ENCODE measurements around the gene PIGO. TPM values are rescaled to one million over a fixed set of nuclear protein-coding genes. Genes with fewer than 3 reads are reported as not detected.

Gene PIGO
- 10 to 100 TPM; 23.7 to 24.5 TPM for total RNA-seq

- Mint-ChIP-seq H3K27me3 (no peaks in the 10 kb centered on the region), H3K27ac (peak within 1 kb of the TSS; percentile 87 to 90), H3K4me3 (peak within 1 kb of the TSS; percentile 75), H3K4me1 (ENCODE audit: low read depth in 2 of 2) (peaks cover 17 to 26% of the 10 kb centered on the region in 2 donors), H3K9me3 (no peaks in the 10 kb centered on the region), H3K36me3 (peaks cover 7% of the 10 kb centered on the region)
- ATAC-seq (peak; percentile 93 to 95), DNase-seq (ENCODE audit: low spot score) (peak; percentile 89)
Observed at GRCh38 chr9:35096035-35096849, at the start of gene PIGO. Gene PIGO (minus strand): TSS chr9:35096591. CDS start chr9:35095565, 1,026 bp downstream.

GRCh38 chr9:35142037-35142436 lies 45.6 kb upstream of the PIGO start:
- no peak overlapping the region for H3K4me3 Mint-ChIP-seq
- H3K36me3 Mint-ChIP-seq: peaks cover 10% of the 10 kb centered on the region
- H3K9me3 Mint-ChIP-seq: no peaks in the 10 kb centered on the region
- ATAC-seq (no peak), DNase-seq (ENCODE audit: low spot score) (no peak)
- H3K27me3 Mint-ChIP-seq: peaks cover 0 to 3% of the 10 kb centered on the region in 2 donors
- no peak overlapping the region for H3K27ac Mint-ChIP-seq
- no peaks in the 10 kb centered on the region for H3K4me1 Mint-ChIP-seq (ENCODE audit: low read depth in 2 of 2)

- Mint-ChIP-seq H3K36me3 (peaks cover 10% of the 10 kb centered on the region), H3K4me3 (no peak overlapping the region)
- DNase-seq (ENCODE audit: low spot score): no peak
Observed at GRCh38 chr9:35140093-35140492, 43.7 kb upstream of the PIGO start.

GRCh38 chr9:35136866-35137265 lies 40.5 kb upstream of the PIGO start:
- Mint-ChIP-seq H3K9me3 (no peaks in the 10 kb centered on the region), H3K4me3 (no peak overlapping the region)
- no peak for ATAC-seq

More at GRCh38 chr9:35140093-35140492, 43.7 kb upstream of the PIGO start:
- no peak for ATAC-seq
- H3K27ac Mint-ChIP-seq: peak overlapping the region in 1 of 2 donors; percentile 51
- peaks cover 0 to 3% of the 10 kb centered on the region in 2 donors for H3K27me3 Mint-ChIP-seq
- no peaks in the 10 kb centered on the region for H3K4me1 Mint-ChIP-seq (ENCODE audit: low read depth in 2 of 2)
- no peaks in the 10 kb centered on the region for H3K9me3 Mint-ChIP-seq

GRCh38 chr9:35135988-35136387 lies 39.6 kb upstream of the PIGO start:
- no peak overlapping the region for H3K4me3 Mint-ChIP-seq
- no peak for DNase-seq (ENCODE audit: low spot score)
- ATAC-seq: no peak
- H3K4me1 Mint-ChIP-seq (ENCODE audit: low read depth in 2 of 2): no peaks in the 10 kb centered on the region
- peaks cover 5% of the 10 kb centered on the region for H3K36me3 Mint-ChIP-seq
- H3K9me3 Mint-ChIP-seq: no peaks in the 10 kb centered on the region
- peaks cover 7 to 9% of the 10 kb centered on the region in 2 donors for H3K27me3 Mint-ChIP-seq
- H3K27ac Mint-ChIP-seq: no peak overlapping the region

More at GRCh38 chr9:35136866-35137265, 40.5 kb upstream of the PIGO start:
- H3K4me1 Mint-ChIP-seq (ENCODE audit: low read depth in 2 of 2): no peaks in the 10 kb centered on the region
- no peak overlapping the region for H3K27ac Mint-ChIP-seq
- DNase-seq (ENCODE audit: low spot score): no peak
- peaks cover 7 to 9% of the 10 kb centered on the region in 2 donors for H3K27me3 Mint-ChIP-seq
- peaks cover 5% of the 10 kb centered on the region for H3K36me3 Mint-ChIP-seq

GRCh38 chr9:35134920-35135319 lies 38.5 kb upstream of the PIGO start:
- H3K27ac Mint-ChIP-seq: no peak overlapping the region
- no peaks in the 10 kb centered on the region for H3K9me3 Mint-ChIP-seq
- no peaks in the 10 kb centered on the region for H3K4me1 Mint-ChIP-seq (ENCODE audit: low read depth in 2 of 2)
- no peaks in the 10 kb centered on the region for H3K36me3 Mint-ChIP-seq
- no peak overlapping the region for H3K4me3 Mint-ChIP-seq
- peaks cover 7 to 10% of the 10 kb centered on the region in 2 donors for H3K27me3 Mint-ChIP-seq
- ATAC-seq (no peak), DNase-seq (ENCODE audit: low spot score) (no peak)

- Mint-ChIP-seq H3K4me1 (ENCODE audit: low read depth in 2 of 2) (peaks cover 40 to 42% of the 10 kb centered on the region in 2 donors), H3K9me3 (no peaks in the 10 kb centered on the region), H3K27ac (peak overlapping the region; percentile 94 to 97), H3K27me3 (no peaks in the 10 kb centered on the region), H3K4me3 (peak overlapping the region; percentile 95), H3K36me3 (no peaks in the 10 kb centered on the region)
- ATAC-seq (peak; percentile 76 to 79), DNase-seq (ENCODE audit: low spot score) (peak; percentile 87)
Observed at GRCh38 chr9:35116898-35117551, 20.6 kb upstream of the PIGO start.

GRCh38 chr9:35116539-35116897 lies 20.1 kb upstream of the PIGO start:
- Mint-ChIP-seq H3K4me3 (peak overlapping the region; percentile 95), H3K4me1 (ENCODE audit: low read depth in 2 of 2) (peaks cover 44 to 47% of the 10 kb centered on the region in 2 donors), H3K27me3 (no peaks in the 10 kb centered on the region), H3K36me3 (no peaks in the 10 kb centered on the region), H3K27ac (peak overlapping the region; percentile 94 to 97), H3K9me3 (no peaks in the 10 kb centered on the region)
- DNase-seq (ENCODE audit: low spot score) (no peak), ATAC-seq (peak in 1 of 2 donors; percentile 0)

GRCh38 chr9:35115680-35116538 lies 19.5 kb upstream of the PIGO start, which contains the start of gene ATOSB:
Gene ATOSB (minus strand): TSS chr9:35115862. CDS start chr9:35108274, 7,588 bp downstream.
- DNase-seq (ENCODE audit: low spot score): peak; percentile 96
- H3K4me3 Mint-ChIP-seq: peak within 1 kb of the TSS; percentile 95
- peaks cover 45 to 49% of the 10 kb centered on the region in 2 donors for H3K4me1 Mint-ChIP-seq (ENCODE audit: low read depth in 2 of 2)
- H3K9me3 Mint-ChIP-seq: no peaks in the 10 kb centered on the region
- H3K36me3 Mint-ChIP-seq: no peaks in the 10 kb centered on the region
- peak; percentile 80 to 84 for ATAC-seq
- peak within 1 kb of the TSS; percentile 94 to 97 for H3K27ac Mint-ChIP-seq
- H3K27me3 Mint-ChIP-seq: no peaks in the 10 kb centered on the region

- no peaks in the 10 kb centered on the region for H3K36me3 Mint-ChIP-seq
- H3K9me3 Mint-ChIP-seq: no peaks in the 10 kb centered on the region
- peaks cover 52 to 58% of the 10 kb centered on the region in 2 donors for H3K4me1 Mint-ChIP-seq (ENCODE audit: low read depth in 2 of 2)
- DNase-seq (ENCODE audit: low spot score) (no peak), ATAC-seq (no peak)
- H3K27me3 Mint-ChIP-seq: no peaks in the 10 kb centered on the region
- peak overlapping the region; percentile 95 for H3K4me3 Mint-ChIP-seq
- H3K27ac Mint-ChIP-seq: peak overlapping the region; percentile 94 to 97
Observed at GRCh38 chr9:35114840-35115628, 18.6 kb upstream of the PIGO start.

GRCh38 chr9:35114113-35114839 lies 17.9 kb upstream of the PIGO start:
- DNase-seq (ENCODE audit: low spot score): peak; percentile 81
- peaks cover 59 to 65% of the 10 kb centered on the region in 2 donors for H3K4me1 Mint-ChIP-seq (ENCODE audit: low read depth in 2 of 2)
- peak overlapping the region; percentile 95 for H3K4me3 Mint-ChIP-seq
- H3K36me3 Mint-ChIP-seq: no peaks in the 10 kb centered on the region
- no peaks in the 10 kb centered on the region for H3K9me3 Mint-ChIP-seq
- peak overlapping the region; percentile 94 to 97 for H3K27ac Mint-ChIP-seq
- ATAC-seq: peak in 1 of 2 donors; percentile 1
- H3K27me3 Mint-ChIP-seq: no peaks in the 10 kb centered on the region

GRCh38 chr9:35112257-35113020 lies 16.0 kb upstream of the PIGO start:
- peak overlapping the region; percentile 86 for H3K4me3 Mint-ChIP-seq
- H3K4me1 Mint-ChIP-seq (ENCODE audit: low read depth in 2 of 2): peaks cover 64 to 74% of the 10 kb centered on the region in 2 donors
- ATAC-seq (no peak), DNase-seq (ENCODE audit: low spot score) (no peak)
- no peaks in the 10 kb centered on the region for H3K27me3 Mint-ChIP-seq
- no peaks in the 10 kb centered on the region for H3K9me3 Mint-ChIP-seq
- peak overlapping the region; percentile 93 to 98 for H3K27ac Mint-ChIP-seq
- no peaks in the 10 kb centered on the region for H3K36me3 Mint-ChIP-seq

All from natural killer cell treated with Interleukin-12 subunit alpha and Interleukin-12 subunit beta and Interleukin-15 and Interleukin-18, amount 100 ng/mL, for 72 hours (primary cell).